Hepatocyte (in vitro differentiated cells): ENCODE measurements around the gene PPM1H.

Source experiments
- EZH2 ChIP-seq: fragments of 200-600 bp; sonication (generic); IDR thresholded peaks from 2 replicates; pipeline ENCODE4 v1.6.1; 2016; ENCODE audit warnings: antibody characterized with exemption, mild to moderate bottlenecking, borderline replicate concordance
- TF ChIP-seq, protein P1 (sequence below): fragments of 200-600 bp; sonication (generic); IDR thresholded peaks from 2 replicates; pipeline ENCODE4 v1.5.1; 2016; ENCODE audit warnings: antibody characterized with exemption, mild to moderate bottlenecking; ENCODE audit not compliant: poor library complexity

DNA sequence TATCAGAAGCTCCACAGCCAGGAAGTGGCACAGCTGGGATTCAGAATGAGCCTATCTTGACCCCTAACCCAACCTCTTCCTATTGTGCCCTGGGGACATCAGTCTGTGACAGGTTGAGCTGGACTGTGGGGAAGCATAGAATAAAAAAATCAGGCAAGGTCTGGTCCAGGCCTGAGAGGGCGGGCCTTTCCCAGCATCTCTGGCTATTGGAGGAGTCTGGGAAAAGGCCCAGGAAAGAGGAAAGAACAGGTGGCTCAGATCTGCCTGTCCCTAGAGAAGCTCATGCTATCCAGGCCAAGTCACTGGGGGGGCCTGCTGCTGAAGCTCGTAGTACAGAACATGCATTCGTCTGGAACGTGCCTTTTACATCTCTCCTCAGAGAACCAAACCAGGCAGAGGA, 100.5 kb downstream of the PPM1H start:
- TF ChIP-seq, protein P1, sequence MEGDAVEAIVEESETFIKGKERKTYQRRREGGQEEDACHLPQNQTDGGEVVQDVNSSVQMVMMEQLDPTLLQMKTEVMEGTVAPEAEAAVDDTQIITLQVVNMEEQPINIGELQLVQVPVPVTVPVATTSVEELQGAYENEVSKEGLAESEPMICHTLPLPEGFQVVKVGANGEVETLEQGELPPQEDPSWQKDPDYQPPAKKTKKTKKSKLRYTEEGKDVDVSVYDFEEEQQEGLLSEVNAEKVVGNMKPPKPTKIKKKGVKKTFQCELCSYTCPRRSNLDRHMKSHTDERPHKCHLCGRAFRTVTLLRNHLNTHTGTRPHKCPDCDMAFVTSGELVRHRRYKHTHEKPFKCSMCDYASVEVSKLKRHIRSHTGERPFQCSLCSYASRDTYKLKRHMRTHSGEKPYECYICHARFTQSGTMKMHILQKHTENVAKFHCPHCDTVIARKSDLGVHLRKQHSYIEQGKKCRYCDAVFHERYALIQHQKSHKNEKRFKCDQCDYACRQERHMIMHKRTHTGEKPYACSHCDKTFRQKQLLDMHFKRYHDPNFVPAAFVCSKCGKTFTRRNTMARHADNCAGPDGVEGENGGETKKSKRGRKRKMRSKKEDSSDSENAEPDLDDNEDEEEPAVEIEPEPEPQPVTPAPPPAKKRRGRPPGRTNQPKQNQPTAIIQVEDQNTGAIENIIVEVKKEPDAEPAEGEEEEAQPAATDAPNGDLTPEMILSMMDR = no peak
- no peak for TF ChIP-seq EZH2
